Prostate gland (tissue), 2 donors: ENCODE data around the gene SSUH2. TPM values are rescaled to one million over a fixed set of nuclear protein-coding genes. Genes with fewer than 3 reads are reported as not detected.
"Not testable (repeated sequence)": the region's sequence is repeated elsewhere in the genome, so short reads cannot be mapped to it uniquely, and the experiment has no call there.

Experiments used
- DNase-seq: peaks from one replicate; pipeline ENCODE4 v3.0.0-alpha.2; 2019; ENCODE audit warnings: low spot score
- H3K27ac ChIP-seq, 2 donors: fragments of 200-600 bp; sonication (generic); 2 replicates each; pipeline ENCODE4 v1.5.1; 2017 to 2019
- H3K27me3 ChIP-seq: fragments of 200-600 bp; sonication (generic); replicated peaks from 2 replicates; pipeline ENCODE4 v1.5.1; 2019; ENCODE audit not compliant: insufficient read depth
- H3K36me3 ChIP-seq, 2 donors: fragments of 200-600 bp; sonication (generic); 1 replicate in 1 of 2; 2 replicates in 1 of 2; pipeline versions ENCODE4 v1.5.1 to v1.8.1; 2017 to 2019
- H3K4me1 ChIP-seq: fragments of 200-600 bp; sonication (generic); replicated peaks from 2 replicates; pipeline ENCODE4 v1.5.1; 2019
- H3K4me3 ChIP-seq, 2 donors: fragments of 200-600 bp; sonication (generic); 2 replicates each; pipeline ENCODE4 v1.5.1; 2017 to 2019
- H3K9me3 ChIP-seq: fragments of 200-600 bp; sonication (generic); 2 replicates; pipeline ENCODE4 v1.5.1; 2017
- CTCF ChIP-seq, 4 experiments: fragments of 200-600 bp in 2 of 4; fragments of 450-650 bp in 2 of 4; sonication (generic) in 2 of 4; IDR thresholded peaks; 1 replicate in 3 of 4; 2 replicates in 1 of 4; pipeline ENCODE4 v1.5.1; 2016 to 2019; ENCODE audit warnings: antibody characterized with exemption in 4 of 4, mild to moderate bottlenecking in 2 of 4, moderate library complexity in 2 of 4
- POLR2A ChIP-seq: fragments of 450-650 bp; IDR thresholded peaks from one replicate; pipeline ENCODE4 v1.6.1; 2016; ENCODE audit warnings: antibody characterized with exemption, mild to moderate bottlenecking
- POLR2AphosphoS5 ChIP-seq: sonication (generic); formaldehyde crosslinking; IDR thresholded peaks from one replicate; pipeline ENCODE4 v1.6.1; 2017; ENCODE audit warnings: antibody characterized with exemption
- WGBS: methylation state at CpG from one replicate; pipeline ENCODE4 v1.1.5; 2018; 5-methylcytosine and 5-hydroxymethylcytosine counted together
- intact Hi-C: fragments of 100-400 bp; cut with DNase I; formaldehyde crosslinking; loops from one replicate; pipeline ENCODE4 v1.14.2; 2022
- total RNA-seq, 2 donors: library from RNA; depleted of rRNA; stranded (reverse); fragments of >200 nt; gene quantifications; one replicate each; pipeline ENCODE4 v1.1.0, GENCODE V29; 2016

Gene SSUH2
- total RNA-seq, 2 donors from 2014 or later: 0.27 to 2.6 TPM

GRCh38 chr3:8589880-8590556 is 54.6 kb downstream of the SSUH2 start:
- peak; percentile 33 for DNase-seq
- Histone ChIP-seq H3K9me3 (no peaks in the 10 kb centered on the region), H3K27ac (no peak overlapping the region), H3K4me1 (no peaks in the 10 kb centered on the region), H3K27me3 (no peaks in the 10 kb centered on the region), H3K36me3 (no peaks in the 10 kb centered on the region), H3K4me3 (no peak overlapping the region)
- TF ChIP-seq CTCF (IDR thresholded peaks at IDR 0.05) (no peak), POLR2AphosphoS5 (peak; percentile 53)
- WGBS: 49% methylated on average over 6 of the region's 6 CpGs
- intact Hi-C loops: no loop called here

GRCh38 chr3:8584661-8585060 is 59.9 kb downstream of the SSUH2 start:
- no peak overlapping the region for H3K27ac ChIP-seq
- no peak overlapping the region for H3K4me3 ChIP-seq
- H3K4me1 ChIP-seq: no peaks in the 10 kb centered on the region
- TF ChIP-seq POLR2A (no peak), CTCF (IDR thresholded peaks at IDR 0.05) (no peak), POLR2AphosphoS5 (no peak)
- H3K9me3 ChIP-seq: no peaks in the 10 kb centered on the region
- no peak for DNase-seq
- intact Hi-C loops: no loop called here
- WGBS: 89% methylated on average over 2 of the region's 2 CpGs
- no peaks in the 10 kb centered on the region for H3K36me3 ChIP-seq
- no peaks in the 10 kb centered on the region for H3K27me3 ChIP-seq

GRCh38 chr3:8581806-8582445 is 62.7 kb downstream of the SSUH2 start:
- intact Hi-C loops: no loop called here
- Histone ChIP-seq H3K27ac (no peak overlapping the region), H3K9me3 (no peaks in the 10 kb centered on the region), H3K4me1 (no peaks in the 10 kb centered on the region), H3K4me3 (no peak overlapping the region), H3K27me3 (no peaks in the 10 kb centered on the region), H3K36me3 (no peaks in the 10 kb centered on the region)
- TF ChIP-seq CTCF (IDR thresholded peaks at IDR 0.05): no peak
- TF ChIP-seq POLR2AphosphoS5: no peak
- TF ChIP-seq POLR2A: no peak
- WGBS: 90% methylated on average over 6 of the region's 6 CpGs
- DNase-seq: no peak

GRCh38 chr3:8581373-8581772 is 63.2 kb downstream of the SSUH2 start:
- DNase-seq: no peak
- WGBS: 78% methylated on average over 3 of the region's 3 CpGs
- Histone ChIP-seq H3K36me3 (no peaks in the 10 kb centered on the region), H3K27me3 (no peaks in the 10 kb centered on the region), H3K27ac (no peak overlapping the region), H3K4me3 (no peak overlapping the region), H3K4me1 (no peaks in the 10 kb centered on the region), H3K9me3 (no peaks in the 10 kb centered on the region)
- intact Hi-C loops: no loop called here
- TF ChIP-seq POLR2AphosphoS5 (no peak), POLR2A (no peak), CTCF (IDR thresholded peaks at IDR 0.05) (no peak)

GRCh38 chr3:8580434-8580833 is 64.2 kb downstream of the SSUH2 start:
- DNase-seq, H3K27me3 ChIP-seq, H3K36me3 ChIP-seq, H3K9me3 ChIP-seq, H3K4me1 ChIP-seq, H3K4me3 ChIP-seq, H3K27ac ChIP-seq, intact Hi-C loops: not testable (repeated sequence)
- 81% methylated on average over 5 of the region's 5 CpGs for WGBS
